Osteocyte (in vitro differentiated cells): Measurements from ENCODE around the gene DMD. TPM values are rescaled to one million over a fixed set of nuclear protein-coding genes. Genes with fewer than 3 reads are reported as not detected.
A peak's percentile ranks its signal among the peaks of the same experiment; 100 is the strongest.

Experiments used
- DNase-seq: peaks from one replicate; pipeline ENCODE4 v3.0.0; 2021; ENCODE audit warnings: mixed read lengths; ENCODE audit not compliant: unreplicated experiment; ENCODE audit errors: extremely low spot score
- H3K27ac Mint-ChIP-seq: one replicate; pipeline ENCODE4 v1.8.0; 2021; ENCODE audit warnings: mild to moderate bottlenecking, mixed read lengths; ENCODE audit not compliant: unreplicated experiment
- H3K27me3 Mint-ChIP-seq: one replicate; pipeline ENCODE4 v1.8.0; 2021; ENCODE audit warnings: mixed read lengths; ENCODE audit not compliant: unreplicated experiment
- H3K36me3 Mint-ChIP-seq: one replicate; pipeline ENCODE4 v1.8.0; 2021; ENCODE audit warnings: mixed read lengths; ENCODE audit not compliant: unreplicated experiment
- H3K4me1 Mint-ChIP-seq: one replicate; pipeline ENCODE4 v1.8.0; 2021; ENCODE audit warnings: mixed read lengths; ENCODE audit not compliant: unreplicated experiment
- H3K4me3 Mint-ChIP-seq: one replicate; pipeline ENCODE4 v1.8.0; 2021; ENCODE audit warnings: mild to moderate bottlenecking, moderate library complexity, mixed read lengths; ENCODE audit not compliant: unreplicated experiment
- H3K9me3 Mint-ChIP-seq: one replicate; pipeline ENCODE4 v1.8.0; 2021; ENCODE audit warnings: mixed read lengths; ENCODE audit not compliant: unreplicated experiment
- CTCF ChIP-seq: fragments of 200-600 bp; sonication (generic); IDR thresholded peaks from 2 replicates; pipeline ENCODE4 v1.5.0; 2021; ENCODE audit warnings: antibody characterized with exemption, mild to moderate bottlenecking, moderate library complexity
- total RNA-seq: library from RNA; stranded (reverse); gene quantifications from 2 replicates; pipeline ENCODE4 v1.2.1, GENCODE V29; 2021

Gene DMD
- total RNA-seq, 1 donor from 2014 or later, result 317 TPM

GRCh38 chrX:31268359-31268758 is 1943.0 kb downstream of the DMD start:
- Mint-ChIP-seq H3K4me1 (peaks cover 25% of the 10 kb centered on the region), H3K4me3 (no peak overlapping the region), H3K9me3 (peaks cover 10% of the 10 kb centered on the region), H3K36me3 (peaks cover 19% of the 10 kb centered on the region), H3K27me3 (no peaks in the 10 kb centered on the region), H3K27ac (no peak overlapping the region)
- peak; percentile 65 for TF ChIP-seq CTCF
- DNase-seq, result no peak

GRCh38 chrX:31266203-31267076 is 1944.9 kb downstream of the DMD start:
- Mint-ChIP-seq H3K9me3 (peaks cover 10% of the 10 kb centered on the region), H3K27ac (peak overlapping the region; percentile 84), H3K4me1 (peaks cover 25% of the 10 kb centered on the region), H3K27me3 (no peaks in the 10 kb centered on the region), H3K4me3 (peak overlapping the region; percentile 83), H3K36me3 (peaks cover 27% of the 10 kb centered on the region)
- peak; percentile 9 for TF ChIP-seq CTCF
- DNase-seq, result peak; percentile 87

- Mint-ChIP-seq H3K9me3 (peaks cover 3% of the 10 kb centered on the region), H3K36me3 (peaks cover 31% of the 10 kb centered on the region), H3K4me3 (peak overlapping the region; percentile 83), H3K4me1 (peaks cover 34% of the 10 kb centered on the region), H3K27me3 (no peaks in the 10 kb centered on the region), H3K27ac (peak overlapping the region; percentile 84)
- TF ChIP-seq CTCF, result no peak
- no peak for DNase-seq
Observed at GRCh38 chrX:31265383-31265782, 1946.0 kb downstream of the DMD start.

- Mint-ChIP-seq H3K27ac (peak overlapping the region; percentile 75), H3K36me3 (peaks cover 47% of the 10 kb centered on the region), H3K9me3 (no peaks in the 10 kb centered on the region), H3K4me3 (peak overlapping the region; percentile 83), H3K4me1 (peaks cover 43% of the 10 kb centered on the region), H3K27me3 (no peaks in the 10 kb centered on the region)
- no peak for TF ChIP-seq CTCF
- DNase-seq, result no peak
Observed at GRCh38 chrX:31260351-31260750, 1951.0 kb downstream of the DMD start.

GRCh38 chrX:31258166-31258565 is 1953.2 kb downstream of the DMD start:
- TF ChIP-seq CTCF, result no peak
- Mint-ChIP-seq H3K4me1 (peaks cover 54% of the 10 kb centered on the region), H3K9me3 (no peaks in the 10 kb centered on the region), H3K27ac (peak overlapping the region; percentile 38), H3K27me3 (no peaks in the 10 kb centered on the region), H3K36me3 (peaks cover 31% of the 10 kb centered on the region), H3K4me3 (no peak overlapping the region)
- no peak for DNase-seq
